Lower leg skin (tissue), 3 donors: ENCODE data around the gene PEX10.

Source experiments
- CTCF ChIP-seq, 3 donors: fragments of 450-650 bp; IDR thresholded peaks; one replicate each; pipeline ENCODE4 v1.5.1; 2016; ENCODE audit warnings: antibody characterized with exemption in 3 of 3, mild to moderate bottlenecking in 3 of 3, moderate library complexity in 2 of 3
- POLR2A ChIP-seq, 2 donors: fragments of 450-650 bp; IDR thresholded peaks; one replicate each; pipeline ENCODE4 v1.6.1; 2016 to 2017; ENCODE audit warnings: antibody characterized with exemption in 2 of 2, mild to moderate bottlenecking in 1 of 2, moderate library complexity in 1 of 2

GRCh38 chr1:2376931-2377672 lies 35.3 kb downstream of the PEX10 start:
- TF ChIP-seq CTCF (IDR thresholded peaks at IDR 0.05) (no peak), POLR2A (IDR thresholded peaks at IDR 0.05) (no peak)
